ENCODE measurements around the gene POU6F2.

DNA sequence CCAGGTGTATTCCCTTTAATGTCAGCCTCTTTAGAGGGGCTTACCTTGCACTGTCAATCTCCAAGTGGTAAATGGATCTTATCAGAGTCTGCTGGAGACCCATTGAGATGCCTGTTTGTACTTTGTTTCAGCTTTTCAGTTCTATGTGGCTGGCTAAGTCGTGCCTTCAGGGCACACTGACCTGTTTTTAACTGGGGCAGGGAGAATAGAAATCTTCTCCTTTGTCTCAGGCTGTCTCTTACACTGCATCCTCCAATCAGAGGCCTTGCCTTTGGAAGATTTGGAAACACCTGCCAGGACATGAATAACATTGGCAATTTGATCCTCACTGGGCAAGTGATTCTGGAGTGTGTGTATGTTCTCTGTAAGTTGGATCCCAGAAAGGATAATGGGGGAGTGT, 65.0 kb downstream of the POU6F2 start:
- no peak for TF ChIP-seq CTCF (IDR thresholded peaks at IDR 0.05)
- no peak for TF ChIP-seq ESRRA (IDR thresholded peaks at IDR 0.05; ENCODE audit: borderline replicate concordance, low read length)
- no peak for TF ChIP-seq CBX8 (IDR thresholded peaks at IDR 0.05)
- TF ChIP-seq MYC (IDR thresholded peaks at IDR 0.05; ENCODE audit: borderline replicate concordance, low read length), result no peak
- TF ChIP-seq POLR2A (IDR thresholded peaks at IDR 0.05; ENCODE audit: low read length), result no peak
- TF ChIP-seq, protein P1, sequence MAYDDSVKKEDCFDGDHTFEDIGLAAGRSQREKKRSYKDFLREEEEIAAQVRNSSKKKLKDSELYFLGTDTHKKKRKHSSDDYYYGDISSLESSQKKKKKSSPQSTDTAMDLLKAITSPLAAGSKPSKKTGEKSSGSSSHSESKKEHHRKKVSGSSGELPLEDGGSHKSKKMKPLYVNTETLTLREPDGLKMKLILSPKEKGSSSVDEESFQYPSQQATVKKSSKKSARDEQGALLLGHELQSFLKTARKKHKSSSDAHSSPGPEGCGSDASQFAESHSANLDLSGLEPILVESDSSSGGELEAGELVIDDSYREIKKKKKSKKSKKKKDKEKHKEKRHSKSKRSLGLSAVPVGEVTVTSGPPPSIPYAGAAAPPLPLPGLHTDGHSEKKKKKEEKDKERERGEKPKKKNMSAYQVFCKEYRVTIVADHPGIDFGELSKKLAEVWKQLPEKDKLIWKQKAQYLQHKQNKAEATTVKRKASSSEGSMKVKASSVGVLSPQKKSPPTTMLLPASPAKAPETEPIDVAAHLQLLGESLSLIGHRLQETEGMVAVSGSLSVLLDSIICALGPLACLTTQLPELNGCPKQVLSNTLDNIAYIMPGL (CRISPR knock-in tag; IDR thresholded peaks at IDR 0.05; ENCODE audit: borderline replicate concordance), result no peak
- TF ChIP-seq KDM5A (IDR thresholded peaks at IDR 0.05), result no peak
- TF ChIP-seq PHF8 (IDR thresholded peaks at IDR 0.05; ENCODE audit: borderline replicate concordance, low read depth), result no peak
- no peak for TF ChIP-seq RCOR1 (IDR thresholded peaks at IDR 0.05; ENCODE audit: low read depth, low read length)
